NCI-H345 treated with DMSO at 0.1 percent for 48 hours (cell line): ENCODE data around the gene CACNA2D1.
"Not testable (repeated sequence)": the region's sequence is repeated elsewhere in the genome, so short reads cannot be mapped to it uniquely, and the experiment has no call there.

Experiments used
- DNase-seq: peaks from one replicate; lab custom pipeline; 2025; ENCODE audit not compliant: unreplicated experiment; lab: John Stamatoyannopoulos, UW

The CACNA2D1 gene

DNA sequence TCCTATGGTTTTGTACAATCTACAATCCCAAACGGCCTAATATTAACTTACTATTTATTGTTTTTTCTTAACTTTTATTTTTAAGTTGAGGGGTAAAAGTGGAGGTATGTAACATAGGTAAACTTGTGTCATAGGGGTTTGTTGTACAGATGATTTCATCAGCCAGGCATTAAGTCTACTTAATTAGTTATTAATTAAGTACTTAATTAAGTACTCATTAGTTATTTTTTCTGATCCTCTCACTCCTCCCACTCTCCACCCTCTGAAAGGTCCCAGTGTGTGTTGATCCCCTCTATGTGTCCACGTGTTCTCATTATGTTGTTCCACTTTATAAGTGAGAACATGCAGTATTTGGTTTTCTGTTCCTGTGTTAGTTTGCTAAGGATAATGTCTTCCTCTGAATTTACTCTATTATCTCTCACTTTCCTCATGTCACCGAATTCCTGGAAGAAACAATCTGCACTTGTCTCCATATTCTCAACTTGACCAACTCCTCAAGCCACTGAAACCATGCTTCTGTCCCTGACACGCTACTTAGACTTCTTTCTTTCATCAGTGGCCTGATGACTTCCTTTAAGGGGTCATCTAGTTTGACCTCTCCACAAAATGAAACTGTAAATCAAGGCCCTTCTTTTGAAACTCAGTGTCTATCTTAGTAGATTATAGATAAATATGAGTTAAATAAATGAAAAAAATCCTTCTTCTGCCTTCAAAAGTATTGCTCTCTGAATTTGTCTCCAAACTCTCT, 9.1 kb downstream of the CACNA2D1 start:
- no peak for DNase-seq

DNA sequence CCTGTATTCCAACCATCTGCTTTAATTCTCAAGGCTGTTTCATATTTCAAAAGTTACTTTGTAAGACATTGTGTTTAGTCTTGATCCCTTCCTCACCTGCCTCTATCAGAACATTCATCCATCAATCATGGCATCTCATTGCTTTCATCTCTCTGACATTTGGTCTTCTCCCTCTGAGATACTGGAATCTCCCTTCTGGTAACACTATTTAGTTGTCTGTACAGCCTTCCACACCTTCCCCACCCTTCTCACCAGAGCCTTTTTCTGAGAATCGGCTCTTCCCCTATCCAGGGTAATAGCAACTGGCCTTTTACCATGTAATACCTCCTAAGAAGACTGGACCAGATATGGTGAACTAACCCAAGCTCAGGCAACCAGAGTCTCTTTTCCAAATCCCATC, 10.1 kb downstream of the CACNA2D1 start:
- DNase-seq, result no peak

DNA sequence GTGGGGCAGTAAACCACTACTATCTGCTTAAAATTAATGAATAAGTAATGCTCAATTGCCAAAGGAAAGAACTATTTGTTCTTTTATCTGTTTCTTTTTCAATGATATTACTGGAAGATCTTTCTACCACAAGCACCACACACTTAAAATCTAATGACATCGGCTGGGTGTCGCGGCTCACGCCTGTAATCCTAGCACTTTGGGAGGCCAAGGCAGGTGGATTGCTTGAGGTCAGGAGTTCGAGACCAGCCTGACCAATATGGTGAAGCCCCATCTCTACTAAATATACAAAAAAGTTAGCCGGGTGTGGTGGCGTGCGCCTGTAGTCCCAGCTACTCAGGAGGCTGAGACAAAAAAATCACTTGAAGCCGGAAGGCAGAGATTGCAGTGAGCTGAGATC, 10.8 kb downstream of the CACNA2D1 start:
- not testable (repeated sequence) for DNase-seq

DNA sequence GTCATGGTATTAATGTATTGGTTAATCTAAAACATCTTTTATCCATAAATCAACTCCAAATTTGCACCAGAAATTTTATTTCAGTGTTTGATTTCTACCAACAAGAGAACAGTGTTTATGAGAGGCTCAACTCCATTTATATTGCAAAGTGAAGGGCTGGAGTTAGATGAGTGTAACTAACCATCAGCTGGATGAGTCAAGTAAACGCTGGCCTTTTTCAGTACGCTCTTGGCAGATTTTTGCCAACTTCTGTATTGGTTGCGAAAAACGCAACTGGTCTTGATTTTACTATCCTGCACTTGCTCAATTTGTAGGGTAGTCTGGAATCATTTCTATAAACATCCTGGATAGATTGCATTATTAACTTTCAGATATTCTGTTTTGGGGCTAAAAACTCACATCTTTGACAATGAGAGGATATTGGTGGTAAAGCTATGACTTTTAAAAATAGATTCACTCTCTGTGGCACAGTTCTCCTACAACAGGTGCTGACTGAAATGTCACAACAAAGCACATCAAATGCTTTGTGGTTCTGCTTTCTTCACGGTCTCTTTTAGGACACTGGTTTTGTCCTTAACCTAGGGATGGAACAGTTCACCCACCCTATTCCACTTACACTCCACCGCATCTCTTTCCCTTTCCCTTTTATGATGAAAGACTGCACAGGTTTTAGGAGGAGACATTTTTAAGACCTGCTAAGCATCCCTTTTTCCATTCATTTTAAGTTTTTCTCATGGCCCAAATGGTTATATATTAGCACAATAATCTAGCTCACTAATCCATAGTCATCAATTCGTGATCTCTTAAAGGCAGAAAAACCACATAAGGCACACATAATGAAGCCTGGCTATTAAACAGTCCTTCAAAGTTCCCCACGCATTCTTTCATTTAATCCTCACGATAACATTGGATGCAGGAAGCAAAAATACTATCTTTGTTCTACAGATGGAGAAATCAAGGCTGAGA, 12.8 kb downstream of the CACNA2D1 start:
- DNase-seq, result no peak

DNA sequence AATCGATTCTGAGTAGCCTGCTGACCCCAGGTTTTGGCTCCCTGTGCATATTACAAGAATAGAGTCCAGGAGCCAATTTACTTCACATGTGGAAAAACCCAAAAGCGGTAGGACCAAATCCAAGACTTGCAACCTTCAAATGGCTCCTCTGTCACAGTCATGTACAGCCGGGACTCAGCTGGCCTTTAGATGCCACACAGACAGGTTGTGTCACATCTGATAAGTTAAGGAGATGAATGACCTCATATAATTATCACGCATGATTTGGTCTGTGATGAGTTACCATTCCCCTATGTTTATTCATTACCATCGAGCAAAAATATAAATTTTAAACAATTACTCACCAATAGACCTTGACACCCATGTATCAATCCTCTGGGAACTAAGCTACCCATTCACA, 14.2 kb downstream of the CACNA2D1 start:
- DNase-seq, result no peak

DNA sequence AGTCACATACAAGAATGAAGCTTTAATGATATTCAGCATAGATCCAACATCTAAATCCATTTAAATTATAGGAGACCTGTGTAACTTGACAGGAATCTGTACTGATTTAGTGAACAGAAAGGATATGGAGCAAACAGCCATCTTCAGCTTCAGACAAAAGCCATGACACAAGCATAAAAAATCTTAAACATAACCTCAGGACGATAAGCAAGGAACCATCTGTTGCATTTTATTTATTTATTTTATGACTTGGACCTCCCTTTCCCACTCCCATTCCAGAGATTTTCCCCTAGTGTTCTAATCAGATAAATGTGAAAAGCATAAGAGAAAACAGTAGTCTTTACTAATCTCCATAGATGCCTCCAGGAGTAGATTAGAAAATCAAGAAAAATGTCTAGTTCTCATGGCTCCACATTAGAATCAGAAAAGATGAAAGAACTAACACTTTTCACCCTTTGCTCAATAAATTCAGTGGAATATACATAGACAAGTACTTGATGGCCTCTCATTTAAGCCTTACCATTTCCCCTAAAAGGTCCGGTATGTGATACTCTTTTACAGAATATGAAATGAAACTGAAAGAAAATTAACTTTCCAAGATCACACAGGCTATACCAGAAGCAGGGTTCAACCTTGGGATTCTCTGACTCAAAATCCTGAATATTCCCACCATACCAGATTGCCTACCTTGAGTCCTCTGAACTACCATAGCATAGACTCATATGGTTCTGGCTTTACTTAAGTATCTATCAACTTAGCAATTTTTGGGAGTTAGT, 15.2 kb downstream of the CACNA2D1 start:
- DNase-seq, result no peak

DNA sequence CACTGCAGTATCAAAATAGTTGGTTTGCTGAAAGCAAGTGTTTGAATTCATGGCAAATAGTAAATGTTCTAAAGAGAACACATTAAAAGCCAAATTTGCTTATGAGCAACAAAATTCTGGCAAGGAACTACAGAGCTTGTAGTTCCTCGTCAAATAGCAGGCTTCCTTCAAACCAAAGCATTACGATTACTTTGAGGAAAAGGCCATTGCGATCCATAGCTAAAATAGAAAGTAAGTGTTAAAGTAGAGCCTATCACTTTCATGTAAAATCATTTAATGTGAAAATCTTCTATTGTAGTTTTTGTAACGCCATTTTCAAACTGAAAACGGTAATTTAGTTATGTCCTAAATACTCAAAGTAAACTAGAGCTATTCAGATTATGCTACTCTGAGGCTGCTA, 20.1 kb downstream of the CACNA2D1 start:
- DNase-seq, result no peak

DNA sequence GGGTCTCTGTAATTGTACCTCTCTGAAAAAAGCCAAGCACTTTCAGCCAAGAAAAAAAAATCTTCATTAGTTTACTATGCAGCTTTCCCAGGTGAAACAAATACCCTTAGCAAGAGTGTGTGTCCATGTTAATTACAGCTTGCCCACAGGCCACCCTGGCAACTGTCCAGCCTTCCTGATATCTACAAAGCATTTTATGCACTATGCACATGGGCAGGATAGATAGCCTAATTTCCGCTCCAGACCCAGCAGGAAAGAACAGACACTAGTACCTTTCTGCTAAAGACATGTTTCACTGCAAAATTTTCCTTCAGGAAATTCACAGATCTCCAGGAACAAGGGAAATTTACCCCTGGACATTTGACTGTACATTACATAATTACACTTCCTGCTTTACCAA, 24.4 kb downstream of the CACNA2D1 start:
- no peak for DNase-seq

DNA sequence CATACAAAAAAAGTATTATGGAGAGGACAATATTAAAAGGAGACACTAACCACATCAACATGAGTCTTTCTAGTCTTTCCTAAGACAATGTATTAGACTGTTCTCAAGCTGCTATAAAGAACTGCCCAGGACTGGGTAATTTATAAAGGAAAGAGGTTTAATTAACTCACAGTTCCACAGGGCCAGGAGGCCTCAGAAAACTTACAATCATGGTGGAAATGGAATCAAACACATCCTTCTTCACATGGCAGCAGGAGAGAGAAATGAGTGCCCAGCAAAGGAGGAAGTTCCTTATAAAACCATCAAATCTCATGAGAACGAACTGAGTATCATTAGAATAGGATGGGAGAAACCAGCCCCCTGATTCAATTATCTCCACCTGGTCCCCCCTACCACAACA, 25.7 kb downstream of the CACNA2D1 start:
- no peak for DNase-seq

DNA sequence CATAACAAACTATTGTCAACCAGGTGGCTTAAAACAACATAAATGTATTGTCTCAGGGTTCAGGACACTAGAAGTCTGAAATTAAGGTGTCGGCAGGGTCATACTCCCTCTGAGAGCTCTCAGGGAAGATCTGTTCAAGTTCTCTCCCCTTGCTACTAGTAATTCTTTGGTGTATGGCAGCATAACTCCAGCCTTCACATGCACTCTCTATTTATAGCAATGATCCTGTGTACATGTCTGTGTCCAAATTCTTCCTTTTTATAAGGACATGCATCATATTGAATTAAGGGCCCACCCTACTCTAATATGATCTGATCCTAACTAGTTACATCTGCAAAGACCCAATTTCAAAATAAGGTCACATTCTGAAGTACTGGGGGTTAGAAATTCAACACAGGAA, 27.2 kb downstream of the CACNA2D1 start:
- no peak for DNase-seq

DNA sequence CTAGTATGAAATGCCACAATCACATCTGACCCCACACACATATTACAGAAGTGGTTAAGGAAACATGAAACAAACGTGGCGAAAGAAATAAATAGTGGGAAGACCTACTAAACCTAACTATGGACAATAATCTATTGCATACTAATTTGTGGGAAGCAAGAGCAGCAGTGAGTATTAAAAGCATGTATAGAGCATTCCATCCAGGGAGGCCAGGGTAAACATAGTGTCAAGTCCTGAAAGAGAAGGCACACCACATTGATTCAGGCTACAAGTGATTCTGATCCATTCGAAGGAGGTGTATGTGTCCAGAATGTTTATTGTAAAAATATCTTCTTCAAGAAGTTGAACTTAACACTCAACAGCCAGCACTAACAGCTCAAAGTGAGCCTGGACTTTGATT, 29.2 kb downstream of the CACNA2D1 start:
- DNase-seq, result no peak

DNA sequence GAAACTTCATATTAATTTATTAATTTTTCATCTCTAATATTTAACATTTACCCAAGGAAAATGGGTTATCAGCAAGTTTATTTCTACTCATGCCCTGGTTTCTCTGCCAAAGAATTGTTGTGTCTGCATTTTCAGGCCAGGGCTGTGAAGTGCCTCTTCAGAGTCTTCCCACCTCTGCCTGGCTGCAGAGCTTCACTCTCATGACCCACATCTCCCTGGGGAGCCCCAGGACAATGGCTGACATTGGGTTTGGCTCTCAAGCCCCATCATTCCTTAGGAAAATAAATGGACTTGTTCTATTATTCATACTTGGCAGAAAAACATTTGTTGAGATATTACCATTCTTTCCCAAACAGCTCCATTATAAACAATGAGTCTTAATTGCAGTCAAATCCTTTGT, 30.3 kb downstream of the CACNA2D1 start:
- DNase-seq, result peak; percentile 9

DNA sequence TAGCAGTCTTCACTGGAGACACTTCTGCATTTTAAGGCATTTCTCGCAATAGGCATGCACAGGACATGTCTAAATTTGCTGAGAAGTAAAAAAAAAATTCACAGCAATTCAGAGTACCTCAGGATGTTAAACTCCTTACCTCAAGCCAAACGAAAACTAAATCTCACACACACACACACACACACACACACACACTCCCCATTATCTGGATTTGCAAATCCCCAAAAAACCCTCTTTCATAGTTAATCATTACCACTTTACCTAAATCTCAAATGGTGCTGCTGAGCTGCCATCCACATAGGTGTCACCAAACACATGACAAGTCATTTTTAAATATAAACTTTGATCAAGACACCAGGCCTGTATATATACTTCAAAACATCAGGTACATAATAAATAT, 31.8 kb downstream of the CACNA2D1 start:
- no peak for DNase-seq

DNA sequence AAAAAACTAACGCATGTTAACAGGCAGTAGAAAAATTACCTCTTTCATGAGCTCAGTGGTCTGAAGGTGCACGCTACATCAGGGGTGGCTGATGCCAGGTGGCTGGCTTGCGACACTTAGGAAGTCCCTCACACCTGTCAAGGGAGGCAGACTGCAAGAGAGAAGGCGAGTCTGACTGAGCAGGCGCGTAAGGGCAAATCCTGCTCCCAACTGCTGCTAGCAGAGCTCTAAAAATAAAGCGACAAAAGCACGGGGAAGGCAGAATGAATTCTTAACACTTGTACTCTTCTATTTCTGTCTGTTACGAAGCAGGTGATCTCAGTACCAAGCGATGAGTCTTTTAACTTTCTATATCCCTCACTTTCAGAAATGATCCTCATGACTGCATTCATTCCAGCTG, 33.1 kb downstream of the CACNA2D1 start:
- DNase-seq, result peak; percentile 60

DNA sequence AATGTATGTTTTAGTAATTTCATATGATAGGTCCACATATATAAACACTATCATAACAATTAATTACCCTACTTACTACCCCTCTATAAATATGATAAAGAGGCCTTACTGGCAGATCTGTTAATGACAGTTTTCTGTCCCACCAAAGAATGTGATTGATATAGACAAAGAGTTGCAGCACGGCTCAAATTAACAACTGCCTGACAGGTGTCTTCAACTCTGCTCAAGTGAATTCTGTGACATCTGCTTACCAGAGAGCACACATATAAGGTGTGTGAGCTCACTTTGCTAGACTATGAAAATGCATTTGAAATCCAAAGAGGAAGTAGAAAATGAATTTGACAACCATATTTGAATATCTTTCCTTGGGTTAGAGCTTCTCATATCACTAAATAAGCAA, 36.6 kb downstream of the CACNA2D1 start:
- no peak for DNase-seq

DNA sequence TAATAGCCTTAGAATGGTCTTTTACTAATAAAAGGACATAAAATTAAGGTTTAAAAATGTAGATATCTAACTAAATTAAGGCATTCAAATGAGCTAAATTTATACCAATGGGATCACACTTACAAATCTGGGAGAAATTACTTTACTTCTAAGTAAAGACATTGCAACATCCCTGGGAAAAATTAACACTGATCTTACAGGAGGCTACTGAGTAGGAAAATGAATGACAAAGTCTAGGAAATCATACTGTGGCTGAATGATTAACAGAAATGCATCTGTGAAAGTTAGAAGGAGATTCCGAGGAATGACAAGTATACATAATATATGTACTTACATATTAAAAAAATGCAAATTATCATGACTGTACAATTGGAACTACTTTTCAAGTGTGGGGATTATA, 38.3 kb downstream of the CACNA2D1 start:
- DNase-seq, result no peak

DNA sequence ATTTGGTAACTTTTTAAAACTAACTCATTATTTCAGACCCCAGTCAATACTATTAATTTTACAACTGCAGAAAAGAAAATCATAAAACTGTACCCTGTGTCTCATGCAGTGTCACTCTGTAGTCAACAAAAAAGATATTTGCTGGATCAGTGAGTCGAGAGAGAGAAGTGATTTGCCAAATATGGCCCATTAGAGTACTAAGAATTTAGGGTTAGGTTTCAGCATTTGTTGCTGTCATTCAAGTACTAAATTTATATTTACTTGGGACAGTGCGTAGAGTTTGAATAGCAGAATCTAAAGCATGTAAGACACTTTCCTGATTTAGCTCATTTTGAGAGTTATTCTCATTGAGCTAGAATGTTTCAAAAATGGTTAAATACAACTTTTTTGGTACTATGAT, 38.9 kb downstream of the CACNA2D1 start:
- no peak for DNase-seq

DNA sequence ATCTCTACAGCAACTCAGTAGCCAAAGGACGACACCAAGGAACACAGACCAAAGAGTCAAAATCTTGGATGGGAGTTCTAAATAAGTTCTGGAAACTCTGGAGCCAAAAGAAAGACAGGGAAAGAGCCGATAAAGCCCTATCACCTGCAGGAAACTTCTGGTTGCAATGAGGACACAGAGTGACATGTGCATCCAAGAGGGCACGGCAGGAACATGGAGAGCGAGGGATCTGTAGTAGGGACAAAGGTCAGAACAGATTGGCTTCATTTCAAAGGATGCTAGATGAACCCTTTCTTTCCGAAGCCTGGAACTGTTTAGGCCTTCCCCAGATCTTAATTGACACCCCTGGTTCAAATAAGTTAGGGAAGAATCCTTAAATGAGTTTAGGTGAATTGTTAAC, 39.5 kb downstream of the CACNA2D1 start:
- DNase-seq, result no peak

DNA sequence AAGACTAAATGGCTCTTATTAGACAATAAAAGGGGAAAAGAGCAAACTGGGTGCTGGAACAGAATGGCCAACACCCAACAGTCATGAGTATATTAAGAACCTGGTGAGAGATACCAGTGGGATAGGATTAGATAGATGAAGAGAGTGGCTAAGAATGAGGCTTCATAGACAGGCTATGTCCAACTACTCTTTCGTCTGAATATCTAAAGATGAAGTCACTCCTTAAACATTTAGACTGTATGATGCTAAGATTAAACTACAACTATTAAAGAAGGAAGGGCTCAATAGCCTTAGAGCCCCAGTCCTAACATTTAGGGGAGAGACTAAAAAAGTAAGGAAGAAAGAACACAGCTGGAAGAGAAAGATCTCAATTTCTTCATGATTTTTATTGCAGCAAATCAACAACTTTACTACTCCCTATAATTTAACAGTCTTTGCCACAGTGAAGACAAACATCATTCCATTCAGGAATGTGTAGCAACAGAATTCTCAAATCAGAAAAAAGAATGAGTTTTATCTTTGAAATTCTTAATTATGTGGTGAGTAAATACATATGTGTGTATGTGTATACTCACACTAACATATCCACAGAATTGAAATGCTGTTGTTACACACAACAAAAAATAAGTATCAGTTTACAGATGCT, 45.6 kb downstream of the CACNA2D1 start:
- no peak for DNase-seq

DNA sequence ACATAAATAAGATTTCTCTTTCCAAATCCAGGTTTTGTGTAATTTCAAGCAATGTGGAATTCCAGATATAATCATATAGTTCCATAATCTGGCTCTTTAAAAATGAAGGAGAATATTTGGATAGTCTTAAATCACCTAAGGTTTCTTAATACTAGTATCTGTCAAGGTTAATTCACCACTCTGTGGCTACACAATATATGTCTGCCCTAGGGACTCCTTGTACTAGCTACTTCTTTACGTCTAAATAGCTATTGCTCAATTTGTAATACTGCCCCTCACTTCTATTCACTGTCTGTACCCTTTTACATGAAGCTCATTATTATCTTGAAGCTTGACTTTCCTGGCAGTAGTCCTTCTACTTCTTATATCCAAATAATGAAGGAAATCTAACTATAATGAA, 47.2 kb downstream of the CACNA2D1 start:
- DNase-seq, result no peak

DNA sequence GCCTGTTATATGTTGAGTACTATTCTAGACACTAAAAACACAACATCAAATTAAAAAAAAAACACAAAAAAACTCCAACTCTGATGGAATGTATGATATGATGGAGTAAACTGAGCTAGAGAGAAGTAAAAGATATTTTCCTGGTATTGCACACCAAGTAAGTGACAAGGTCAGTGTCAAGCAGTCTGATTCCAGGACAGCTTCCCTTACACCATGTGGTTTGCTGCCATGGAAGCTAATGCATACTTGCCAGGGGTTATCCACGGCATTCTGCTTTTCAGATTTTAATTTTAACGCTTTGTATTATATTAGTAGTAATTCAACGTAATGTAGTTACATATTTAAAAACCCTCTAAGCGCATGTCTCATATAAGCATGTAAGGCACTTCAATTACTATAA, 48.4 kb downstream of the CACNA2D1 start:
- DNase-seq, result no peak
